ENCODE results near the gene FKBP14. TPM values are rescaled to one million over a fixed set of nuclear protein-coding genes. Genes with fewer than 3 reads are reported as not detected.

FKBP14 gene
- polyA plus RNA-seq, 3 donors = 0.43 to 1.9 (median 1.1) TPM

DNA sequence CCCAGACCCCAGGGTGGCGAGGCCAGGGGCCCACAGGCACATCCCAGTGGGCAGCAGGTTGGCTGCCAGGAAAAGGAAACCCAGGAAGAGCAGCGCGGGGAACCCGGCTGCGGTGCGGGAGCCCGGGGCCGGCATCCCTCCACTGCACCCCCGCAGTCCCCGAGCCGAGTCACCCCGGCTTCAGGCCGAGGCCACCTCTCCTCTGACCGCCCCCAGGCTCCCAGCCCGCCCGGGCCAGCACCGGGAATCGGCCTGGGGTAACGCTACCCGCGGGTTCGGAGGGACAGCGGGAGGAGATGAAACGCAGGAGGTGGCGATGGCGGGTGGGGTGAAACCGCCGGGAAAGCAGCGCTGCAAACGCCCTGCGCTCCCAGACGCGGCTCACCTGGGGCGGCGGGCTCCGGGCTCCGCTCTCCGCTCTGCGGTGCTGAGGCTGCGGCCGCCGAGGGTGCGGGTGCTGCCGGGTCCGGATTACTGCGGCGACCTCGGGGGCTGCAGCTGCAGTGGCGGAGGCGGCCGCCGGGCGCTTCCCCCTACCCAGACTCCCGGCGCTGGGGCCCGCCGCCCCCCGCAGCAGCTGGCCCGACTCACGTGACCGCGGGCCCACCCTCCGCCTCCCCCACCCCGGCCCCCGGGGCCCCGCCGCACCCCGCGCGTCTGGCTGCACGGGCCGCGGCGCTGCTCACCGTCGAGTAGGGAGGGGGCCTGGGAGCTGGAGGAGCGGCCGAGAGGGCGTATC is 37.1 kb downstream of the FKBP14 start, which contains the start of gene SCRN1:
TSS of gene SCRN1 (minus strand) at position 545 of the 739 bp plus-strand sequence. CDS start 20,734 bp downstream, outside the sequence.
- Histone ChIP-seq H3K36me3 (replicated peaks in 1 of 2; ENCODE audit: control insufficient read depth in 1 of 2, insufficient read depth in 2 of 2, low read length in 2 of 2) (no peaks in the 10 kb centered on the region), H4K20me1 (ENCODE audit: insufficient read depth, low read length) (no peaks in the 10 kb centered on the region), H3K79me2 (ENCODE audit: insufficient read depth, low read length) (peaks cover 32% of the 10 kb centered on the region), H3K9me3 (replicated peaks in 1 of 2; ENCODE audit: control insufficient read depth in 1 of 2, insufficient read depth in 1 of 2, low read length in 2 of 2) (peaks cover 12% of the 10 kb centered on the region in 2 donors), H3K27me3 (ENCODE audit: control insufficient read depth in 2 of 2, insufficient read depth in 2 of 2, low read length in 2 of 2) (peaks cover 0 to 5% of the 10 kb centered on the region in 2 donors), H3K4me3 (replicated peaks in 1 of 3; ENCODE audit: low read depth in 2 of 3, low read length in 3 of 3) (peak within 1 kb of the TSS; percentile 84 to 96 (median 89)), H2AFZ (ENCODE audit: insufficient read depth, low read depth, low read length, poor library complexity, severe bottlenecking) (peak within 1 kb of the TSS; percentile 97), H3K27ac (ENCODE audit: low read depth in 1 of 2, low read length in 2 of 2) (peak within 1 kb of the TSS; percentile 54 to 76), H3K4me1 (ENCODE audit: control insufficient read depth in 1 of 2, insufficient read depth in 2 of 2, low read length in 2 of 2) (peaks cover 36 to 46% of the 10 kb centered on the region in 2 donors), H3K4me2 (replicated peaks; ENCODE audit: extremely low read depth, low read length, poor library complexity, severe bottlenecking) (peak within 1 kb of the TSS; percentile 89), H3K9ac (ENCODE audit: insufficient read depth, low read length, poor library complexity, severe bottlenecking) (peak within 1 kb of the TSS; percentile 93)
- intact Hi-C loops (cut with micrococcal nuclease) = loop anchor here in 1 of 2 donors (5.0 kb wide), 1 partner anchor 38 kb away; the partner anchor contains the start of genes FKBP14 and PLEKHA8
- H3K36me3 Mint-ChIP-seq = peaks cover 7 to 8% of the 10 kb centered on the region in 2 donors
- peak within 1 kb of the TSS; percentile 84 to 93 for H3K4me3 Mint-ChIP-seq
- H3K27me3 Mint-ChIP-seq (ENCODE audit: low read depth in 3 of 3) = peaks cover 5 to 12% (median 8%) of the 10 kb centered on the region in 3 donors
- under 1% methylated on average over 48 of the region's 79 CpGs for WGBS (ENCODE audit: insufficient coverage)
- TF ChIP-seq CTCF (IDR thresholded peaks at IDR 0.05) = peak; percentile 15
- H3K27ac Mint-ChIP-seq = peak within 1 kb of the TSS; percentile 65 to 93 (median 87)
- peaks cover 38% of the 10 kb centered on the region for H3K4me1 Mint-ChIP-seq
- H3K9me3 Mint-ChIP-seq = peaks cover 8 to 25% (median 22%) of the 10 kb centered on the region in 7 donors
- peak in 1 of 3 donors; percentile 18 for DNase-seq

DNA sequence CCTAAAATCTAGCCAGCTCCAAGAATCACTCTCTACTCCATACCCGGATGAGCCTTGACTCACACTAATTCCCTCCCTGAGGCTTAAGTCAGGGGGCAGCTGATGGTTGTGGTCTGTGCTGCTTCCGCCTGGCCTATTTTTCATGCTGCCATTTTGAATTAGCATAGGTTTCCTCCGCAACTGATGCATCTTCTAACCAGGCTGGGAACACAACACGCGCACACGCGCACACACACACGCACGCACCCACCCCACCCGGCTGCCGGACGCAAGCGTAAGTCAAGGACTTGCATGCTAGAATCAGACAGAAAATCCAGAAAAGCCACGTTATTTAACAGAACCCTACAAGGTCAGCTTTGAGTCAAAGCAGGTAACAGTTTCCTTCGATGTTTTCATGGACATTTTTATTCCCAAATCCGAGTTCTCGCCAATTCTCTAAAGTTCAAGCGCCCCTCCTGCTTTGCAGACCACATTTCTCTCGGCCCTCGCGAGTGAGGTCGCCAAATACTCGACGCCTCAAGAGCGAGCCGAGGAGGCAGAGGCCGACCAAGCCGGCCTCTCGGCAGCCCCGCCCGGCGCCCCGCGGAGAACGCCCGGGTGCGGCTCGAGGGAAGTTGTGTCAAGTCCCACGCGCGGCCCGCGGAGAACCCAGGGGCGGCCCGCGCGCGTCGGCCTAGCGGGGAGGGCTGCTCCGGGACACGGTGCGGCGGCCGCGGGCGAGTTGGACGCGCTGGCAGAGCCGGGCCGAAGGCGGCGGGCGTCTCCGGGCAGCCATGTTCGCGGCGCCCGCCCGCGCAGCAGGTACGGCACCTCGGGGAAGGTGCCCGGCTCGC is 37.9 kb downstream of the FKBP14 start:
- peak overlapping the region; percentile 89 for H3K4me2 ChIP-seq (replicated peaks; ENCODE audit: extremely low read depth, low read length, poor library complexity, severe bottlenecking)
- peak overlapping the region; percentile 93 for H3K9ac ChIP-seq (ENCODE audit: insufficient read depth, low read length, poor library complexity, severe bottlenecking)
- peaks cover 40% of the 10 kb centered on the region for H3K79me2 ChIP-seq (ENCODE audit: insufficient read depth, low read length)

More for the DNA sequence above, 37.9 kb downstream of the FKBP14 start:
- no peaks in the 10 kb centered on the region for H4K20me1 ChIP-seq (ENCODE audit: insufficient read depth, low read length)
- peak overlapping the region; percentile 54 to 76 for H3K27ac ChIP-seq (ENCODE audit: low read depth in 1 of 2, low read length in 2 of 2)
- WGBS (ENCODE audit: insufficient coverage) = under 1% methylated on average over 73 of the region's 75 CpGs
- peak overlapping the region; percentile 84 to 96 (median 89) for H3K4me3 ChIP-seq (replicated peaks in 1 of 3; ENCODE audit: low read depth in 2 of 3, low read length in 3 of 3)
- peak overlapping the region; percentile 65 to 93 (median 87) for H3K27ac Mint-ChIP-seq
- H3K27me3 ChIP-seq (ENCODE audit: control insufficient read depth in 2 of 2, insufficient read depth in 2 of 2, low read length in 2 of 2) = peaks cover 0 to 5% of the 10 kb centered on the region in 2 donors
- peaks cover 36 to 47% of the 10 kb centered on the region in 2 donors for H3K4me1 ChIP-seq (ENCODE audit: control insufficient read depth in 1 of 2, insufficient read depth in 2 of 2, low read length in 2 of 2)
- peaks cover 4 to 20% (median 17%) of the 10 kb centered on the region in 7 donors for H3K9me3 Mint-ChIP-seq
- peak overlapping the region; percentile 97 for H2AFZ ChIP-seq (ENCODE audit: insufficient read depth, low read depth, low read length, poor library complexity, severe bottlenecking)
- peaks cover 12% of the 10 kb centered on the region in 2 donors for H3K9me3 ChIP-seq (replicated peaks in 1 of 2; ENCODE audit: control insufficient read depth in 1 of 2, insufficient read depth in 1 of 2, low read length in 2 of 2)
- peaks cover 8% of the 10 kb centered on the region in 2 donors for H3K36me3 Mint-ChIP-seq
- peaks cover 5 to 12% (median 8%) of the 10 kb centered on the region in 3 donors for H3K27me3 Mint-ChIP-seq (ENCODE audit: low read depth in 3 of 3)
- intact Hi-C loops (cut with micrococcal nuclease) = loop anchor here in 1 of 2 donors (5.0 kb wide), 1 partner anchor 39 kb away; the partner anchor contains the start of genes FKBP14 and PLEKHA8
- DNase-seq = peak; percentile 48 to 79 (median 57)
- no peaks in the 10 kb centered on the region for H3K36me3 ChIP-seq (replicated peaks in 1 of 2; ENCODE audit: control insufficient read depth in 1 of 2, insufficient read depth in 2 of 2, low read length in 2 of 2)
- no peak for TF ChIP-seq CTCF (IDR thresholded peaks at IDR 0.05)
- H3K4me3 Mint-ChIP-seq = peak overlapping the region; percentile 81 to 93
- H3K4me1 Mint-ChIP-seq = peaks cover 38% of the 10 kb centered on the region
